Hematopoietic multipotent progenitor cell (in vitro differentiated cells): ENCODE measurements around the gene MRGPRF. TPM values are rescaled to one million over a fixed set of nuclear protein-coding genes. Genes with fewer than 3 reads are reported as not detected.
"Not testable (repeated sequence)": the region's sequence is repeated elsewhere in the genome, so short reads cannot be mapped to it uniquely, and the experiment has no call there.

ENCODE experiments used
- DNase-seq, 3 donors: peaks; one replicate each; pipeline ENCODE4 v3.0.0-alpha.2; 2011 to 2015; ENCODE audit warnings: low read depth in 2 of 3, low spot score in 2 of 3
- total RNA-seq: library from RNA; depleted of rRNA; stranded (reverse); fragments of >200 nt; gene quantifications from one replicate; pipeline ENCODE4 v1.2.3, GENCODE V29; 2012

Gene MRGPRF
- total RNA-seq, 1 donor, result not detected

GRCh38 chr11:69004411-69005182 is 8.4 kb downstream of the MRGPRF start:
- no peak for DNase-seq

- no peak for DNase-seq
Observed at GRCh38 chr11:69003866-69004367, 9.1 kb downstream of the MRGPRF start.

GRCh38 chr11:69003301-69003865 is 9.7 kb downstream of the MRGPRF start:
- DNase-seq, result no peak

GRCh38 chr11:69002570-69003231 is 10.3 kb downstream of the MRGPRF start:
- DNase-seq, result no peak

GRCh38 chr11:69002110-69002569 is 10.9 kb downstream of the MRGPRF start:
- no peak for DNase-seq

- no peak for DNase-seq
Observed at GRCh38 chr11:69001243-69002081, 11.6 kb downstream of the MRGPRF start.

GRCh38 chr11:69000831-69001242 is 12.2 kb downstream of the MRGPRF start:
- DNase-seq, result peak in 2 of 3 donors; percentile 17 to 28

- DNase-seq, result no peak
Observed at GRCh38 chr11:69000391-69000790, 12.7 kb downstream of the MRGPRF start.

- not testable (repeated sequence) for DNase-seq
Observed at GRCh38 chr11:68999748-69000355, 13.2 kb downstream of the MRGPRF start.

GRCh38 chr11:68999093-68999747 is 13.8 kb downstream of the MRGPRF start:
- DNase-seq, result no peak

GRCh38 chr11:68998390-68998911 is 14.6 kb downstream of the MRGPRF start:
- DNase-seq, result peak in 1 of 3 donors; percentile 26

- DNase-seq, result no peak
Observed at GRCh38 chr11:68997995-68998348, 15.1 kb downstream of the MRGPRF start.

GRCh38 chr11:68997124-68997994 is 15.7 kb downstream of the MRGPRF start:
- no peak for DNase-seq

GRCh38 chr11:68996376-68997123 is 16.5 kb downstream of the MRGPRF start:
- no peak for DNase-seq

GRCh38 chr11:68994894-68995285 is 18.2 kb downstream of the MRGPRF start:
- no peak for DNase-seq

GRCh38 chr11:68994161-68994893 is 18.7 kb downstream of the MRGPRF start:
- no peak for DNase-seq

- no peak for DNase-seq
Observed at GRCh38 chr11:68993546-68993945, 19.5 kb downstream of the MRGPRF start.
